Measurements from ENCODE around the gene NIBAN1. TPM values are rescaled to one million over a fixed set of nuclear protein-coding genes. Genes with fewer than 3 reads are reported as not detected.

Gene NIBAN1, protein sequence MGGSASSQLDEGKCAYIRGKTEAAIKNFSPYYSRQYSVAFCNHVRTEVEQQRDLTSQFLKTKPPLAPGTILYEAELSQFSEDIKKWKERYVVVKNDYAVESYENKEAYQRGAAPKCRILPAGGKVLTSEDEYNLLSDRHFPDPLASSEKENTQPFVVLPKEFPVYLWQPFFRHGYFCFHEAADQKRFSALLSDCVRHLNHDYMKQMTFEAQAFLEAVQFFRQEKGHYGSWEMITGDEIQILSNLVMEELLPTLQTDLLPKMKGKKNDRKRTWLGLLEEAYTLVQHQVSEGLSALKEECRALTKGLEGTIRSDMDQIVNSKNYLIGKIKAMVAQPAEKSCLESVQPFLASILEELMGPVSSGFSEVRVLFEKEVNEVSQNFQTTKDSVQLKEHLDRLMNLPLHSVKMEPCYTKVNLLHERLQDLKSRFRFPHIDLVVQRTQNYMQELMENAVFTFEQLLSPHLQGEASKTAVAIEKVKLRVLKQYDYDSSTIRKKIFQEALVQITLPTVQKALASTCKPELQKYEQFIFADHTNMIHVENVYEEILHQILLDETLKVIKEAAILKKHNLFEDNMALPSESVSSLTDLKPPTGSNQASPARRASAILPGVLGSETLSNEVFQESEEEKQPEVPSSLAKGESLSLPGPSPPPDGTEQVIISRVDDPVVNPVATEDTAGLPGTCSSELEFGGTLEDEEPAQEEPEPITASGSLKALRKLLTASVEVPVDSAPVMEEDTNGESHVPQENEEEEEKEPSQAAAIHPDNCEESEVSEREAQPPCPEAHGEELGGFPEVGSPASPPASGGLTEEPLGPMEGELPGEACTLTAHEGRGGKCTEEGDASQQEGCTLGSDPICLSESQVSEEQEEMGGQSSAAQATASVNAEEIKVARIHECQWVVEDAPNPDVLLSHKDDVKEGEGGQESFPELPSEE
- 100 to 1,000 TPM in 1 of 4 donors, 10 to 100 TPM in 3; 23.8 to 146 (median 54.2) TPM for total RNA-seq

DNA sequence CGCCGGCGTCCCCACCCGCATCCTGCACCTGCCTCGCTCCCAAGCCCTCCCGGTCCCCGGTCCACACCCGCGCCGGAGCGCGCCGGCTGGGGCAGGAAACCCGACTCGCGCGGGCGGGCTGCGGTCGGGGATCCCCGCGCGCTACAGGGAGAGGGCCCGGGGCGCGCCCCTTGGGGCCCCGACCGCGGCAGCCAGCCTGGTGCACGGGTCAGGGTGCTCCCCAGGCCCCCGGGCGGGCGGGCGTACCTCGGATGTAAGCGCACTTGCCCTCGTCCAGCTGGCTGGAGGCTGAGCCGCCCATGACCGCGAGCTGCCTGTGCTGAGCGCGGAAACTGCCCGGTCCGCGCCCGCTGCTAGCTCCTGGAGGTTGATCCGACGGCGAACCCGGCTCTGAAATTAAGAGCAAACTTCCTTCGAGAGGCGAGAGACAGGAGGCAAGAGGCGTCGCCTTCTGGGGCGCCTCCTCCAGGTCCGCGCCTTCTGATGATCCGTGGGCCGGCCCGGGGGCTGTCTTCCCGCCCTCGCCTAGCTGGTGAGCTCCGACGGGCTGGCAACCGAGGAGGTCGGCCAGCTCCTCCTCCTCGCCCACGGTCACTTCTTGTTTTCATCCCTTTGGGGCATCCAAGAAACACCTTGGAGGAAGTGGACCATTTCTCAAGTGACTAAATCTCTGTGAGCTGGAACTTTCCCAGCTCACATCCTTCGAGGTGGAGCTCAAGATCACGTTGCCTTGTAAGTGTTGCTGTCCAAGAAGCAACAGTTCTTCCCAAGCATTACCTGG lies at the start of gene NIBAN1:
Gene NIBAN1 (minus strand): TSS at position 453 of the 781 bp plus-strand sequence. CDS start 152 bp downstream, at position 301.
- Histone ChIP-seq H3K9me3 (no peaks in the 10 kb centered on the region), H3K27ac (peak within 1 kb of the TSS; percentile 84 to 93 (median 90)), H3K36me3 (no peaks in the 10 kb centered on the region), H3K27me3 (no peaks in the 10 kb centered on the region), H3K4me1 (peaks cover under 1 to 55% (median 21%) of the 10 kb centered on the region in 3 donors), H3K4me3 (peak within 1 kb of the TSS; percentile 67 to 91 (median 84))
- TF ChIP-seq POLR2A (IDR thresholded peaks at IDR 0.05): peak in 2 of 4 donors; percentile 85 to 87
- no peak for TF ChIP-seq CTCF (IDR thresholded peaks at IDR 0.05)
- WGBS, 2 donors: 0% methylated on average over 4 to 9 of the region's 70 CpGs
- intact Hi-C loops (cut with DNase I): no loop called here
- peak; percentile 14 for DNase-seq

GRCh38 chr1:185017966-185018365 lies 43.7 kb upstream of the NIBAN1 start:
- 64 to 67% methylated on average over 3 of the region's 3 CpGs for WGBS, 2 donors

DNA sequence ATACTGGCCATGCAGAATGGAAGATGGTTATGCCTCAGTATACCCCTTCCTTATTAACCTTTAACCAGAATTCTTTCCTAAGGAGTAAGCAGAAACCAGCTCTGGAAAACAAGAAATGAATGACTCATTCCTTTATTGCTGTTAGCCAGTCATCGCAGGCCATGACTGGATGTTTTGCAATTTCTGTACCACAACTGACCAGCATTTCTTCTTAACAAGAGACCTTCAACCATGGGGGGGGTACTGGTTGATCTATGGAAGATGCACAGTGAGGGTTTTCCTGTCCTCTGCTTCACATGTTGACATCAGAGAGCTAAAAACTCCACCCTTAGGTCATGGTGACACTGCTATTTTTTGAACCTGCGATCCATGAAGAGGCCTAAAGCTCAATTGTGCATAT lies 43.0 kb upstream of the NIBAN1 start:
- Histone ChIP-seq H3K4me3 (no peak overlapping the region), H3K27ac (no peak overlapping the region), H3K9me3 (no peaks in the 10 kb centered on the region), H3K27me3 (no peaks in the 10 kb centered on the region), H3K36me3 (no peaks in the 10 kb centered on the region), H3K4me1 (peaks cover 0 to 7% (median 0%) of the 10 kb centered on the region in 3 donors)
- DNase-seq: no peak
- no peak for TF ChIP-seq POLR2A (IDR thresholded peaks at IDR 0.05)
- TF ChIP-seq CTCF (IDR thresholded peaks at IDR 0.05): no peak
- intact Hi-C loops (cut with DNase I): no loop called here
- 56 to 65% methylated on average over 2 of the region's 2 CpGs for WGBS, 2 donors

More at GRCh38 chr1:185017966-185018365, 43.7 kb upstream of the NIBAN1 start:
- Histone ChIP-seq H3K36me3 (no peaks in the 10 kb centered on the region), H3K9me3 (no peaks in the 10 kb centered on the region), H3K4me1 (peaks cover 0 to 7% (median 0%) of the 10 kb centered on the region in 3 donors), H3K4me3 (no peak overlapping the region), H3K27ac (no peak overlapping the region), H3K27me3 (no peaks in the 10 kb centered on the region)
- no peak for DNase-seq
- TF ChIP-seq POLR2A (IDR thresholded peaks at IDR 0.05): no peak
- no peak for TF ChIP-seq CTCF (IDR thresholded peaks at IDR 0.05)
- intact Hi-C loops (cut with DNase I): no loop called here

DNA sequence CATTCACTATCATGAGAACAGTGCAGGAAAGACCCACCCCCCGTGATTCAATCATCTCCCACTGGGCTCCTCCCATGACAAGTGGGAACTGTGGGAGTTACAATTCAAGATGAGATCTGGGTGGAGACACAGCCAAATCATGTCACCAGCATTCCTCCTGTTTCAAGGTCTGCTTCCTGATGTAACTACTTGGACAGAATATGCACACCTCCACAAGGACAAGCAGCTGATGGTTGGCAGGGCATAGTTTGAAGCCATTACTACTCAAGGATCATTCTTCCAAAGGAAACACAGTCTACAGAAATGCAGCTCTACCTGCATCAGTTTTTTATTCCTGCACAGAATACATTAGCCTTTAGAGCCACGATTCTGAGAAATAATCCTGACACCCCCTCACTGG lies 42.6 kb upstream of the NIBAN1 start:
- intact Hi-C loops (cut with DNase I): no loop called here
- DNase-seq: no peak
- Histone ChIP-seq H3K36me3 (no peaks in the 10 kb centered on the region), H3K9me3 (no peaks in the 10 kb centered on the region), H3K4me1 (peaks cover 0 to 7% (median 0%) of the 10 kb centered on the region in 3 donors), H3K4me3 (no peak overlapping the region), H3K27me3 (no peaks in the 10 kb centered on the region), H3K27ac (no peak overlapping the region)
- no peak for TF ChIP-seq POLR2A (IDR thresholded peaks at IDR 0.05)
- no peak for TF ChIP-seq CTCF (IDR thresholded peaks at IDR 0.05)
- WGBS, 2 donors: 55 to 56% methylated on average over 2 of the region's 2 CpGs

All from esophagus squamous epithelium (tissue), 5 donors.